ENCODE results near the gene CTXND1.

CTXND1 gene

GRCh38 chr15:80202641-80203360, 49.2 kb downstream of the CTXND1 start:
- H3K9me2 ChIP-seq (replicated peaks; ENCODE audit: control insufficient read depth, low read length): no peaks in the 10 kb centered on the region
- no peak for TF ChIP-seq EZH2phosphoT487 (IDR thresholded peaks at IDR 0.05; ENCODE audit: borderline replicate concordance, low read length)
- no peak for TF ChIP-seq CTCF (IDR thresholded peaks at IDR 0.05; ENCODE audit: low read depth, low read length, poor library complexity, severe bottlenecking)

GRCh38 chr15:80202016-80202315, 50.0 kb downstream of the CTXND1 start:
- Histone ChIP-seq H3K79me2 (ENCODE audit: control insufficient read depth, low read length) (no peaks in the 10 kb centered on the region), H3K9me3 (ENCODE audit: control insufficient read depth, insufficient read depth, low read length) (no peaks in the 10 kb centered on the region), H3F3A (ENCODE audit: control insufficient read depth, insufficient read depth) (no peaks in the 10 kb centered on the region), H3K27me3 (ENCODE audit: control insufficient read depth, low read length) (peaks cover 19% of the 10 kb centered on the region), H3K36me3 (ENCODE audit: control insufficient read depth, low read length) (no peaks in the 10 kb centered on the region), H3K27ac (ENCODE audit: low read depth, low read length) (no peak overlapping the region), H3K4me3 (ENCODE audit: low read length) (no peak overlapping the region), H3K4me1 (ENCODE audit: control insufficient read depth, low read length) (no peaks in the 10 kb centered on the region), H3K9me2 (replicated peaks; ENCODE audit: control insufficient read depth, low read length) (no peaks in the 10 kb centered on the region), H4K20me1 (ENCODE audit: control insufficient read depth, insufficient read depth, low read depth, low read length) (no peaks in the 10 kb centered on the region), H3K4me2 (ENCODE audit: low read length) (no peak overlapping the region)
- TF ChIP-seq CTCF (IDR thresholded peaks at IDR 0.05; ENCODE audit: low read depth, low read length, poor library complexity, severe bottlenecking): no peak
- no peak for TF ChIP-seq EZH2phosphoT487 (IDR thresholded peaks at IDR 0.05; ENCODE audit: borderline replicate concordance, low read length)

More at GRCh38 chr15:80202641-80203360, 49.2 kb downstream of the CTXND1 start:
- Histone ChIP-seq H3K27me3 (ENCODE audit: control insufficient read depth, low read length) (peaks cover 23% of the 10 kb centered on the region), H3F3A (ENCODE audit: control insufficient read depth, insufficient read depth) (no peaks in the 10 kb centered on the region), H3K79me2 (ENCODE audit: control insufficient read depth, low read length) (no peaks in the 10 kb centered on the region), H3K4me2 (ENCODE audit: low read length) (no peak overlapping the region), H3K9me3 (ENCODE audit: control insufficient read depth, insufficient read depth, low read length) (no peaks in the 10 kb centered on the region), H4K20me1 (ENCODE audit: control insufficient read depth, insufficient read depth, low read depth, low read length) (no peaks in the 10 kb centered on the region), H3K4me1 (ENCODE audit: control insufficient read depth, low read length) (no peaks in the 10 kb centered on the region), H3K4me3 (ENCODE audit: low read length) (no peak overlapping the region), H3K27ac (ENCODE audit: low read depth, low read length) (no peak overlapping the region), H3K36me3 (ENCODE audit: control insufficient read depth, low read length) (no peaks in the 10 kb centered on the region)

GRCh38 chr15:80201256-80202015, 50.6 kb downstream of the CTXND1 start:
- no peaks in the 10 kb centered on the region for H3K79me2 ChIP-seq (ENCODE audit: control insufficient read depth, low read length)
- H3K27ac ChIP-seq (ENCODE audit: low read depth, low read length): no peak overlapping the region
- H3K36me3 ChIP-seq (ENCODE audit: control insufficient read depth, low read length): no peaks in the 10 kb centered on the region
- no peaks in the 10 kb centered on the region for H3K4me1 ChIP-seq (ENCODE audit: control insufficient read depth, low read length)
- no peaks in the 10 kb centered on the region for H3K9me2 ChIP-seq (replicated peaks; ENCODE audit: control insufficient read depth, low read length)
- TF ChIP-seq CTCF (IDR thresholded peaks at IDR 0.05; ENCODE audit: low read depth, low read length, poor library complexity, severe bottlenecking) (no peak), EZH2phosphoT487 (IDR thresholded peaks at IDR 0.05; ENCODE audit: borderline replicate concordance, low read length) (no peak)
- peaks cover 16% of the 10 kb centered on the region for H3K27me3 ChIP-seq (ENCODE audit: control insufficient read depth, low read length)
- H3F3A ChIP-seq (ENCODE audit: control insufficient read depth, insufficient read depth): no peaks in the 10 kb centered on the region
- H3K4me2 ChIP-seq (ENCODE audit: low read length): no peak overlapping the region
- no peaks in the 10 kb centered on the region for H3K9me3 ChIP-seq (ENCODE audit: control insufficient read depth, insufficient read depth, low read length)
- H3K4me3 ChIP-seq (ENCODE audit: low read length): no peak overlapping the region
- no peaks in the 10 kb centered on the region for H4K20me1 ChIP-seq (ENCODE audit: control insufficient read depth, insufficient read depth, low read depth, low read length)

All from DOHH2 (cell line).